Non-pigmented ciliary epithelial cell (primary cell): ENCODE measurements around the gene ST6GAL2.
A peak's percentile ranks its signal among the peaks of the same experiment; 100 is the strongest.

Experiments
- DNase-seq: peaks from one replicate; pipeline ENCODE4 v3.0.0-alpha.2; 2010; ENCODE audit warnings: low read depth

The ST6GAL2 gene

DNA sequence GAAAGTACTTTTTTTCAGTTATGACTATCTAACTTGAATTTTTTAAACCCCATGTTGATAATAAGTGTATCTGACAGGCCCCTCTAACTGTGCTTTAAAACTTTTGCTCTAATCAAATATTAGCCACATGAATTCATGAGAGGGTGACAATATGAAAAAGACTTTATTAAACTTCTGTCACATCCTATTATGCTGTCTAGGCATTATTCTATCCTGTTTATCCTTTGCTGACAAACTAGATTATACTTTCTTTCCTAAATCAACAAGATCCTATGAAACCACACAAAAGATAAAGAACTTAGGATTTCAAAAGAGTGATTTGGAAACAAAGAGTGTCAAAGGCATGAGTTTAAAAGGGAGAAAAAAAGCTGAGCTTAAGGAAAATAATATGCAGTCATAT, 57.8 kb downstream of the ST6GAL2 start:
- no peak for DNase-seq

DNA sequence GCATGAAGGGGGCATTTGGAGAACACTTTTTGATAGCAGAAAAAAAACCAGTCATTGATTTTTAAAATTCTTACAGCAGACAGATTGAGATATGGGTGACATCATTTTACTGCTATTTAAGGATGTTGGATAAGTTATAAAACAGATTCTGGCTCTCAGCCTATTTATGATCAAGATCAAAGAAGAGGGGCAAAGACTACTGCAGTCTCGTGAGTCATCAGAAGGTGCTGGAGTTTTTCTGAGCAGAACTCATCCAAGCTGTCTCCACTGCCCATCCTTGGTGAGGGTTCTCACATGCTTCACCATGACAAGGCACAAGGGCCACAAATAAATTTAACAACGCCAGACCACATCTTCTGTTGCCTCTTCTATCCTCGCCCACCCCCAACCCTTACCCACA, 58.8 kb downstream of the ST6GAL2 start:
- no peak for DNase-seq

DNA sequence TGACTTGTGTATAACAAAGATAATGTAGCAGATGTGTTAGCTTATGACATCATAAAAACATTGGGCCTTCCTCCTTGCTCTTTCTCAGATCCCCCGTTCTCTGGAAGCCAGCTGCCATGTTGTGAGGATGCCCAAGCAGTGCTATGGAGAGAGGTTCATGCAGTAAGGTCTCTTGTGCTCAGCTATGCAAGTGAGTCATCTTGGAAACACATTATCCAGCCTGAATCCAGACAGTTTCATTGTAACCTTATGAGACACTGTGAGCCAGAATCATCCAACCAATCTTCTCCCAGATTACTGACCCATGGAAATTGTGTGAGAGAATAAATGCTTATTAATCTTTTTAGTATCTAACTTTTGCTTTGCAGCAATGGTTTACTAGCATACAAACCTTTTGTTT, 60.8 kb downstream of the ST6GAL2 start:
- DNase-seq, result peak; percentile 26

DNA sequence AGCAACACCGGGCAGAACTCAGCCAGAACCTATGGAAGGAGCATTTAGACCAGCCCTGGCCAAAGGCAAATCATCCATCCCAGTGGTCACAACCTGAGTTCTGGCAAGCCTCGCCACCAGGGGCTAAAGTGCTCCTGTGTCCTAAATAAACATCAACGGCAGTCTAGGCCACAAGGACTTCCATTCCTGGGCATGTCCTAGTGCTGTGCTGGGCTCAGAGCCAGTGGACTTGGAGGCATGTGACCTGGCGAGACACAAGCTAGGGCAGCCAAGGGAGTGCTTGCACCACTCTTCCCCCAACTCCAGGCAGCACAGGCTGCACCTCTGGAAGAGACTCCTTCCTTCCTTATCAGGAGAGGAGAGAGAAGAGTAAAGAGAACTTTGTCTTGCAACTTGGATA, 69.0 kb downstream of the ST6GAL2 start:
- no peak for DNase-seq

DNA sequence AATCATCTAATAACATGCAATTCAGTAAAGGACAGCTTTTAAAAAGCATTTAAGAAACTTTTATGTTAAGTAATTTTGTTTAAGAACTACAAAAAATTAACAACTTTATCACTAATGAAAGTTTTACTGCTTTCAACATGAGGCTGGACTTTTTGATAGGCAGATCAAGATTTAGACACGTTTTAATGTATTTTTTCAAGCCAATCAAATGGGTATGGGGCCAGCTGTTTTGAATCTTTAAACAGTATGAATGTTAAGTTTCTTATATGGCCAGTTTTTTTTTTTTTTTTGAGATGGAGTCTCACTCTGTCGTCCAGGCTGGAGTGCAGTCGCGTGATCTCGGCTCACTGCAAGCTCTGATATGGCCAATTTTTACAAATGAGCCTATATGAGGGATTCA, 73.1 kb downstream of the ST6GAL2 start:
- no peak for DNase-seq

DNA sequence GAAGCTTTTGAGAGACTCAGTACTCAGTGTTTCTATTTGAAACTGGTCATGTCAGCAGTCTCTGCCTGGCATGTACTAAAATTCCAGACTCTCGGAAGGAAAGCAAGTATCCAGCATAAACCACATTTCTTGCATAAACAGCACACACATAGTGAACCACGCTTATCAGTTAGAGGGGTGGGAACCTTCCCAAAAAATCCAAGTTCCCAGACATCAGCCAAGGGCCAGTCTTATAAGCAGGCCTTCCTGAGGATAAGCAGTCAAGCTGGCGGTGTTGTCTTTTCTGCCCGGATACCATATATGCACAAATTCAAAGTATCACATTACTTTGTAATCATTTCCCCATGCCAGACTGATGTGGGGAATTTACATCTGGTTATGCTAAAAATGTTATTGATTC, 73.6 kb downstream of the ST6GAL2 start:
- DNase-seq, result no peak

DNA sequence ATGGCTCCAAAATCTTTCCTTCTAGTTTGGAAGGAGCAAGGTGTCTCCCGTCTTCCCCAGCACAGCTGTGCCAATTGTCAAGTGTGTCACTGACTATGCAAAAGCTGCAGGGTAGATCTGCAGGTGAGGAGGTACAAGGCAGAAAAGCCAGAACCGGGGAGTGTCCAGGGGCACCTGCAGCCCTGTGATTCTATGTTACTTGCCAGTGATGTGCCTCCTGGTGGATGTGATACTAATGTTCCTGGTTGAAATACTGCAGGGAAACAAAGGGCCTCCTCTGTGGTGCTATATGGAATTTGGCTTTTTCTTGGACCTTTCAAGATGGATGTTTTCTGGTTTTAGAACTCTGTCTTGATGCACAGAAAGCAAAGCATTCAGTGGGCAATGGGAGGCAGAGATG, 80.3 kb downstream of the ST6GAL2 start:
- DNase-seq, result no peak

DNA sequence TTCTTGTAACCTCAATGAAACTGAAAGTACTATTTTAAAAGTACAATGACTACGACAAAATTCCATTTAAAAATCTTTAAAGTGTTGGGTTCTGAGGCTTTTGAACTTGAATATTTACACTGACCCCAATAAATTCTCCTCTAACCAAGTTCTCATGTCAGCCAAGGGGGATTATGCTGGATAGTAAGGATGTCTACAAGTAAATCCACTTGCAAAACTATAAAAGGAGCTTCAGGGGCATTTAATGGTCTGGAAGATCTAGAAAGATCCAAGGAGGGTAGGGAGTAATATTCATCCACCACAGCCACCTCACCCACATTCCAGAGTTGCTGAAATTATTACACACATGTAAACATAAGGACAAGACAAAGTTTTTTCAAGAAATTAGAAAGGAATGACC, 81.8 kb downstream of the ST6GAL2 start:
- DNase-seq, result no peak

DNA sequence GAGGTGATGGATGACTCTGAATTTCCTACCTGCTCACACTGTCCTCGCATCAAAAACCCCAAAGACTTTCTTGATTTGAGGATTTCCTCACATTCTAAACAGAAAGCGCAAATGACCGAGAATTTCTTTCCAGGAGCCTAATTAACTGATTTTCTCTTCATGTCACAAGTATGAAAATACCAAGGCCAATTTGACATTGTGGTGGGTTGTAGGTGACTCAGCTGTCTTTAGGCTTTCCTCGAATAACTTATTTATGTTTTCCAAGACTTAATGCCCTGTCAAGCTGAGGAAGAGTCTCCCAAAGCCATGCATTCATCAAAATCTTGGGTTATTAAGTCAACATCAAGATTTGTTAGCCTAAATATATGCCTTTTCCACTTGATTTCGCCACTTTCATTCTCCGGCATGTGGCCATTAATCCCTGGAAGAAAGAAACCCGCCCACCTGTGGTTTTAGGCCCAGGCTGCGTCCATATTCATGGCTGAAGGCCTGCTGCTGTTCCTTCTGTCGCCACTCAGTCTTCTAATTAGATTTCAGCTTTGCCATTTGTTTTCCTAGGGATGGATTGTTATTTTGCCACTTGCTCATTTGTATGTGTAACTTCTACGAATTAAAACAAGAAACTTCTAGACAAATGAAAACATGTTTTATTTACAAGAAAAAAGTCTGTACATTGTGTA, 84.9 kb downstream of the ST6GAL2 start:
- DNase-seq, result no peak

DNA sequence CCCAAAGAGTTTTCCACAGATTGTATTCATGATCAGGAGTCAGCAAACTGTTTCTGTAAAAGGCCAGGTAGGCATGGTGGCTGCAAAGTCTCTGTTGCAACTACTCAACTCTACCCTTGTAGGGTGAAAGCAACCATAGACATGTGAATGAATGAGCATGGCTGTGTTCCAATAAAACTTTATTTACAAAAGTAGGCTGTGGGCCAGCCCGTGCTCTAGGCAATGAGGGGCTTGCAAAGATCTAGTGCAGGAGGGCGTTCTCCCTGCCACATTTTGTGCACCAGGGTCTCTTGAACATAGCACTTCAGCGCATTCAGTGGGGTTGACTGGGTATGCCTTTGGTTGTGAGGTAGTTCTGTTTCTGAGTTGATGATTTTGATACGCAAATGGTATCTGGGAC, 85.8 kb downstream of the ST6GAL2 start:
- no peak for DNase-seq

DNA sequence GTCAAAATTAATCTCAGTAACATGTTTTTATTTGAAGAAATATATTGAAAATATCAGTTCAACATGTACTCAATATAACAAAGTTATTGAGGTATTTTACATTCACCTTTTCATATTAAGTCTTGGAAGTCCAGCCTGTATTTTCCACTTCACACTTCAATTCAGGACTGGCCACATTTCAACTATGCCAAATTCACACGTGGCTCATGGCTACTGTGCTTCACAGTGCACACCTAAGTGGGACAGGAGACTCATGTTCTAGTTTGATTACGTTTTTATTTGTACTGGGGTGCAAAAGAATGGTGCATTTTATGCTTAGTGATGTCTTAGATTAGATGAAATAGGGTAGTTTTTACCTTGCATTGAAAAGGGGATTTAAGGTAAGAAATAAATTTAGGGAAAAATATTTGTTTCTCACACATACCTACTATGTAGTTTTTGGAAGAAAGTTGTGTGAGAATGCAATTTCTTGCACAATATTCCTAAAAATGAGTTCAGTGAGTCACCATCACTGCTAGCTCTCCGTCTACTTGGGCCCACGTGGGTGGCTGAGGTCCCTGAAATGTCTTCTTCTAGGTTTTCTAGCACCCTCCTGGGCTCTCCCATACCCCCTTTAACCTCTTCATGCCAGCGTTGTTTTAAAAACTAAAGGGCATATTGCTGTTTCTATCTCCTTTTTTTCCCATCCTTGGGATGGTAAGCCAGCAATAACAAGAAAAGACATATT, 87.0 kb downstream of the ST6GAL2 start:
- no peak for DNase-seq

DNA sequence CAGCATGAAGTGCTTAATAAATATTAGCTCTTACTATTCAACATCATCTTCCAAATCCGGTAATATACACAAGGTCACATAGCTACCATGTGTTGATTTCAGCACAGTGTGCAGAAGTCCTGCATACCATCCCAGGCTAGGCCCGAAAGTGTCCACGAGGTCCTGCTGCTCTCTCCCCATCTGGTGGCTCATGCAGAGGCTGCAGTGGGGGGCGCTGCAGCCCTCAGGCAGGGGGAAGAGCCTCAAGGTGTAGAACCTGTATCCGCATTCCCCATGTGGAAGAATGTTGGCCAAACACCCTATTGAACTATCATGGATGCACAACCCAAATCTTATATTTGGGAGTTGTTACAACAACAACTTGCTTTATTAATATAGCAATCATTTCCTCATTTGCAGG, 88.5 kb downstream of the ST6GAL2 start:
- DNase-seq, result no peak

DNA sequence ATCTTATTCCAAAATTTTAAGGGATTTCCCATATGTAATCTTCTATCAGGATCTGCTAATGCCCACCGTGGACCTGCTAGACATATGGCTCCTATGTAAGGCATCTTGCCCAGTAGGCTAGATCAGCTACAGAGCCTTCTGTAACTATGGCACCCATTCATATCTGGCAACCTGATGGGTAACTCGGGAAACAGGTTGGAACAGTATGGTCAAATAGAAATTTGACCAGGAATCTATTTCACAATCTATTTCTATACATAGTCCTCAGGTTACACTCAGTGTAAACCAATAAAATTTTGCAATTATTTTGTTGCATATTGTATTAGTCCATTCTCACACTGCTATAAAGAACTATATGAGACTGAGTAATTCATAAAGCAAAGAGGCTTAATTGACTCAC, 93.3 kb downstream of the ST6GAL2 start:
- no peak for DNase-seq

DNA sequence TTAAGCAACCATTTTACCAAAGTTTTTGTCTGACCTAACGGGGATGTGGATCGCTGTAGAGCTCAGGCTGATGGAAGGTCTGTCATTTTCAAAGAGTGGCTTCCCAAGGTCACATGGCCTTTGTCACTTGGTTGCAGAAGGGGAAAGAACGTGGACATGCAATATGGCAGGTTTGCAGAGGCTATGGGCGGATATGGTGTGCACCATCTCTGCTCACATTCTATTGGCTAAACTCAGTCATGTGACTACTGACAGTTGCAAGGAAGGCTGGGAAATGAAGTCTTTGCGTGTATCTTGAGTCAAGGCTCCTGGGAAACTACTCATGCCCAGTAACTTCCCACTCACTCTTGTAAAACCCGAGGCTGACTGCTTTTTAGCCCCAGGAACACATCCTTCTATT, 96.8 kb downstream of the ST6GAL2 start:
- no peak for DNase-seq

DNA sequence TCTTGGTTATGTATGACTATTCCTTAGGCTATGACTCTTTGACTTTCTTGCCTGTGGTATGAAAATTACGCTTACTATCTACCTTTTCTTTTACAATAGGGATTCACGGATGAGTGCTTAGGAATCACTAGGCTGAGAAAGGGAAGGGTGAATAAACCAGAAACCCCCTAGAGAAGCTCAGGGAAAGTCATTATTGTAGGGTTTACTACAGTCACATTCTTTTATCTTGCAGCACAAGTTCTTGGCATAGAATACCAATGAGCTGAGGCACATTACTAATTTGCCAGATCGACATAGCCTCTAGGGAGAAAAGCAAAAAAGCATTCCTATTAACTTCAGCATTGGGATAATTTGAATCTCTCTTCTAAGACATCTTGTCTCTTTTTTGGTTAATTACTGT, 103.3 kb downstream of the ST6GAL2 start:
- DNase-seq, result no peak

DNA sequence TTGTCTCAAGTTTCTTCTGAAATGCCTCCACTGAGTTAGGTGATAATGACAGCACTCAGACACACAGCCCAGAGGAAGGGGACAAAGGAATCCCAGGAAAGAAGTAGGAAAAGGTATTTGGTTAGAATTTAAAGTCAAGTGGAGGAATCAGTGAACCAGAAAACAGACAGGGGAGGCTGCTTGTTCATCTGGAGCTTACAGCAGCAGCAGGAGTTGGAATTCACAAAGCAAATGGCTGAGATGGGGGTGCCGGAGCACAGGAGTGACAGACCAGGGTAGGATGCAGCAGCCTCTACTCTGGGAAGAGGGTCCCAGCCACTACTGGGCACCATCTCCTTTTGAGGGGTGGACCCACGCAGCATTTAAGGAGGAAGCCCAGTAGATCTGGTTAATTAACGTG, 104.8 kb downstream of the ST6GAL2 start:
- no peak for DNase-seq

DNA sequence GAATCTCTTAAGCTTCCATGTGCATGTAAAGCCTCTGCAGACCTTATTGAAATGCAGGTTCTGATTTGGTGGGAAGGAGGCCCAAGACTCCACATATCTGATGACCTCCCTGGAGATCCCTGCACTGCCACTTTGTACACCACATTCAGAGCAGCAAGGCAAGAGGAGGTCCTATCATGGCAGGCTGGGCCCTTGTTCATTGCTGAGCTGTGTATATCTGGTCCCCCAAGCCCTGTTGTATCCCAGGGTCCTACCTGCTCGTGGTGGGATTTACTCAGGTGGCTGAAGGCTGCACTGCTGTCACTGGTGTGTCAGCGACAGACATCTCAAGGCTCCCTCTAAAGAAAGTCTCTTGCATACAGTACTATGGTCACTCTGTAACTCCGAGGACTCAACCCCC, 114.2 kb downstream of the ST6GAL2 start:
- DNase-seq, result no peak

DNA sequence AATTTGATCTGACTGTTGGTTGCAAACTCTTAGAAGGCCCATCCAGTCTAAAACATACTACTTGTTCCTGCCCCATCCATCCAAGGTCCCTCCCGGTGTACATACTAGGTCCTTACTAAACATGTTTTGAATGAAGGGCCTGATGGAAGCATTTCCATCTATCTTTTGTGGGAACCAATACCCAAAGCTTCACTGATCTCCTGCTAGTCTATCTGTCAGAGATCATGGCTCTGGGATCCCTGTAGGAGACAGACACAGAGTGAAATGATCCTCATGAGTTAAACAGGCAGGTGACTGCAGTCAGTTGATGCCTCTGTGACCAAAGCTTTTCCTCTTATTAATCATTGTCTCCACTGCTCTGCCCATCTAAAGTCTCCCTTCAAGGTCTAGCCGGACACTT, 115.0 kb downstream of the ST6GAL2 start:
- no peak for DNase-seq

DNA sequence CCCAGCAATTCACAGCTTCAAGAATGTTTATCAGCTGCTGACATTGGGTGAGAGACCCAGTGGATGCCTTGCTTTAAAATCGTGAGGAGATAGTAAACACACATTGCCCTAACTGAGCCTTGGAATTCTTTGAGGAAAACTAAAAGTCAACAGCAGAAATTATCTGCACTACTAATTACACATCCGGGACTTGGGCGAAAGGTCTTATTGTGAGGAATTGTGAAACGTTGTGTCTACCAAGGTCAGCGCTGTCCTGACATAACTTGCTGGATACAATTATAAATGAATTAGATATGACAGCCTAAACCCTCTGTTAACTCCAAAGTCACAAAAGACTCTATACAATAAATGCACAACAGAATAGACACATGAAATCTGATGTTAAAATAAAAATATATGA, 121.4 kb downstream of the ST6GAL2 start:
- DNase-seq, result no peak

DNA sequence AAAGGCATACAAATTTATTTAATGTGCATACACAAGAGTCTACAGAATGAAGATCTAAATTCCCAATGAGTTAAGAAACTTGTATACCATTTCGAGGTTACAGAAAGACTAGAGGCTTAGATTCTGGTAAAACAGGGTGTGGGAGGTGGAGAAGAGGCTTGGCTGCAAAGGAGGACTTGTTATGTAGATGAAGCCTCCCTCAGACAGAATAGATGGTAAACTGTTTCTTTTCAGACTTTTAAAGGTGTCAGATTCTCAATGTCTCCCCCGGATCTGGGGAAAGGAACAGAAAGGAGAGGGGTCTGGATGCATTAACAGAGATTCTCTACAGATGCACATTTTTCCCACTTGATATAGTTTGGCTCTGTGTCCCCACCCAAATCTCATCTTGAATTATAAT, 126.0 kb downstream of the ST6GAL2 start:
- DNase-seq, result no peak

DNA sequence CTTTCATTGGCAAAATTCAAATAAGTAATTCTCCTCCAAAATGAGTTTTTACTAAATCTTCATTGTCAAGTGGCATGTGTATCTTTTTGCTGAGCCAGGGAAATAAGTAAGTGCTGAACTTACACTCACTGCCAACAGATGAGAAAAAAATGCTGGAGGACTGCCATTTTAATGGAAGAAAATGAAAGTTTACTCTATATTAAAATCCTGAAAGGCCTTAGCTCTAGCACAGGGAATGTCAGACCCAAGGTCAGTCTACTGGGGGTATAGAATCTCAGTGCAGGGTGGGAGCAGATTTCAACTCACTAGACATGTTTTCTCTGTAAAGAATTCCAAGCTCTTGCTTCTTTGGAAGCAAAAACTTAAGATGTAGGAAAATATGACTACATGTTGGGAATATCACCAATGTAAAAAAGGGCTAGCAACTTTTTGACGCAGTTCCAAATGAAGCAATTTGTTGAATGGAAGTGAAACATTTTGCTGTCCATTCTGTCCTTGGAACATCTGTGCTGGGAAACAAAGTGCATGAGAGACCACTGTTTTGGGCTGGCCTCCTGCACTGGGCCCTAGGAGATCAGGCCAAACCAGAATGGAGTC, 127.0 kb downstream of the ST6GAL2 start:
- DNase-seq, result no peak
